Neural cell (in vitro differentiated cells): ENCODE data around the gene CASP12. TPM values are rescaled to one million over a fixed set of nuclear protein-coding genes. Genes with fewer than 3 reads are reported as not detected.

Experiments used
- H2AFZ ChIP-seq: fragments of 200-600, 300-800 bp; sonication (generic), shearing (Covaris generic); 2 replicates; pipeline ENCODE4 v1.6.0; 2014; ENCODE audit warnings: low read depth, mild to moderate bottlenecking, antibody characterized with exemption, low read length, moderate library complexity
- H3F3A ChIP-seq: fragments of 200-600 bp; shearing (Covaris generic); 2 replicates; pipeline ENCODE4 v1.6.1; 2016; ENCODE audit warnings: mild to moderate bottlenecking, moderate library complexity, mixed read lengths, antibody characterized with exemption, low read length; ENCODE audit not compliant: insufficient read depth, poor library complexity, severe bottlenecking
- H3K27ac ChIP-seq: fragments of 200-600, 300-800 bp; sonication (generic), shearing (Covaris generic); 2 replicates; pipeline ENCODE4 v1.5.1; 2014; ENCODE audit warnings: mild to moderate bottlenecking, low read length, moderate library complexity
- H3K27me3 ChIP-seq: fragments of 300-800, 200-600 bp; sonication (generic), shearing (Covaris generic); 2 replicates; pipeline ENCODE4 v1.6.0; 2014; ENCODE audit warnings: mild to moderate bottlenecking, low read depth, low read length, moderate library complexity; ENCODE audit not compliant: insufficient read depth
- H3K36me3 ChIP-seq: fragments of 300-800, 200-600 bp; sonication (generic), shearing (Covaris generic); 2 replicates; pipeline ENCODE4 v1.5.1; 2014; ENCODE audit warnings: mild to moderate bottlenecking, antibody characterized with exemption, low read length, moderate library complexity; ENCODE audit not compliant: insufficient read depth
- H3K4me2 ChIP-seq: fragments of 300-800, 200-600 bp; sonication (generic), shearing (Covaris generic); 2 replicates; pipeline ENCODE4 v1.6.0; 2014; ENCODE audit warnings: mild to moderate bottlenecking, low read length
- H3K4me3 ChIP-seq: fragments of 300-800, 200-600 bp; sonication (generic), shearing (Covaris generic); 2 replicates; pipeline ENCODE4 v1.5.1; 2014; ENCODE audit warnings: mild to moderate bottlenecking, low read length, moderate library complexity
- H3K79me2 ChIP-seq: fragments of 200-600 bp; shearing (Covaris generic); replicated peaks from 2 replicates; pipeline ENCODE4 v1.6.0; 2014; ENCODE audit warnings: mild to moderate bottlenecking, low read length, moderate library complexity; ENCODE audit not compliant: insufficient read depth
- H3K9ac ChIP-seq: fragments of 300-800, 200-600 bp; sonication (generic), shearing (Covaris generic); 2 replicates; pipeline ENCODE4 v1.6.1; 2016; ENCODE audit warnings: mild to moderate bottlenecking, low read length, mixed read lengths
- H3K9me2 ChIP-seq: fragments of 200-600 bp; shearing (Covaris generic); 2 replicates; pipeline ENCODE4 v1.6.1; 2016; ENCODE audit warnings: mild to moderate bottlenecking, low read length, mixed read lengths; ENCODE audit not compliant: insufficient read depth
- H3K9me3 ChIP-seq: fragments of 200-600, 300-800 bp; sonication (generic), shearing (Covaris generic); 2 replicates; pipeline ENCODE4 v1.6.1; 2016; ENCODE audit warnings: mild to moderate bottlenecking, mixed run types, low read length, moderate library complexity, mixed read lengths
- H4K20me1 ChIP-seq: fragments of 200-600 bp; shearing (Covaris generic); 2 replicates; pipeline ENCODE4 v1.6.1; 2016; ENCODE audit warnings: mild to moderate bottlenecking, mixed run types; ENCODE audit not compliant: insufficient read depth
- EP300 ChIP-seq: fragments of 450-650 bp; conservative IDR thresholded peaks from 2 replicates; pipeline ENCODE4 v1.6.1; 2014; ENCODE audit warnings: antibody characterized with exemption, mild to moderate bottlenecking, moderate library complexity; ENCODE audit not compliant: poor library complexity, severe bottlenecking
- EZH2 ChIP-seq: fragments of 200-600, 300-800 bp; shearing (Covaris generic), sonication (generic); IDR thresholded peaks from 2 replicates; pipeline ENCODE4 v1.6.1; 2014; ENCODE audit warnings: antibody characterized with exemption, low read length, borderline replicate concordance, mild to moderate bottlenecking; ENCODE audit not compliant: insufficient read depth, poor library complexity, severe bottlenecking
- MXI1 ChIP-seq: fragments of 450-650 bp; conservative IDR thresholded peaks from 2 replicates; pipeline ENCODE4 v1.6.1; 2014; ENCODE audit warnings: antibody characterized with exemption, mild to moderate bottlenecking; ENCODE audit not compliant: poor library complexity, severe bottlenecking
- POLR2AphosphoS5 ChIP-seq: IDR thresholded peaks from 2 replicates; pipeline ENCODE4 v1.6.1; 2012
- RAD21 ChIP-seq: fragments of 450-650 bp; conservative IDR thresholded peaks from 2 replicates; pipeline ENCODE4 v1.6.1; 2014; ENCODE audit warnings: antibody characterized with exemption, mild to moderate bottlenecking, moderate library complexity
- SMC3 ChIP-seq: fragments of 450-650 bp; conservative IDR thresholded peaks from 2 replicates; pipeline ENCODE4 v1.6.1; 2014; ENCODE audit warnings: antibody characterized with exemption, mild to moderate bottlenecking, moderate library complexity; ENCODE audit not compliant: poor library complexity
- TAF1 ChIP-seq: IDR thresholded peaks from 2 replicates; pipeline ENCODE4 v1.6.1; 2012; ENCODE audit warnings: low read depth
- polyA plus RNA-seq: library from polyadenylated mRNA; depleted of rRNA; stranded (reverse); fragments of >200 nt; gene quantifications from 2 replicates; pipeline ENCODE4 v1.2.3, GENCODE V29; 2014
- TF ChIP-seq, protein P1 (sequence below): fragments of 450-650 bp; IDR thresholded peaks from 2 replicates; pipeline ENCODE4 v1.5.1; 2014; ENCODE audit warnings: antibody characterized with exemption, mild to moderate bottlenecking, moderate library complexity; ENCODE audit not compliant: poor library complexity, severe bottlenecking
- TF ChIP-seq, protein P2 (sequence below): IDR thresholded peaks from 2 replicates; pipeline ENCODE4 v1.6.1; 2012; ENCODE audit warnings: borderline replicate concordance

CASP12 gene
- polyA plus RNA-seq, 1 donor from 2014 or later: not detected

DNA sequence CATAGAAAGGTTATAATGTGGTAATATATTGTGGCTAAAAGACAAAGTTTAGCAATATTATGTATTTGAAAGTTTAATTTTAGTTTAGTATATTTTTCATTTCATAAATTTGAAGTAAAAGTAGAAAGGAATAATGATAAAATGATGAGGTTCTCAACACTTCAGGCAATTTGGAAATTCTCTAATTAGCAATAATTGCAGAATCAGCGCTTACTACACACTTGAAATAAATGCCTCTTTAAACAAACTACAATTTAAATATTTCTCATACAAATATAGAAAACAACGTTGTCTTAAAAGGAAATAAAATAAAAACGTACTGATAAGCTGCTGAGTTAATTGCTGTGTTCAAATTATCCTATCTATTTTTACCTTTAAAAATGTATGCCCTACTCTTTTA lies 25.9 kb downstream of the CASP12 start:
- H3K27me3 ChIP-seq: no peaks in the 10 kb centered on the region
- H2AFZ ChIP-seq: no peak overlapping the region
- H3F3A ChIP-seq: no peaks in the 10 kb centered on the region
- no peaks in the 10 kb centered on the region for H4K20me1 ChIP-seq
- no peak for TF ChIP-seq MXI1
- no peak for TF ChIP-seq TAF1
- TF ChIP-seq RAD21: no peak
- TF ChIP-seq, protein P1, sequence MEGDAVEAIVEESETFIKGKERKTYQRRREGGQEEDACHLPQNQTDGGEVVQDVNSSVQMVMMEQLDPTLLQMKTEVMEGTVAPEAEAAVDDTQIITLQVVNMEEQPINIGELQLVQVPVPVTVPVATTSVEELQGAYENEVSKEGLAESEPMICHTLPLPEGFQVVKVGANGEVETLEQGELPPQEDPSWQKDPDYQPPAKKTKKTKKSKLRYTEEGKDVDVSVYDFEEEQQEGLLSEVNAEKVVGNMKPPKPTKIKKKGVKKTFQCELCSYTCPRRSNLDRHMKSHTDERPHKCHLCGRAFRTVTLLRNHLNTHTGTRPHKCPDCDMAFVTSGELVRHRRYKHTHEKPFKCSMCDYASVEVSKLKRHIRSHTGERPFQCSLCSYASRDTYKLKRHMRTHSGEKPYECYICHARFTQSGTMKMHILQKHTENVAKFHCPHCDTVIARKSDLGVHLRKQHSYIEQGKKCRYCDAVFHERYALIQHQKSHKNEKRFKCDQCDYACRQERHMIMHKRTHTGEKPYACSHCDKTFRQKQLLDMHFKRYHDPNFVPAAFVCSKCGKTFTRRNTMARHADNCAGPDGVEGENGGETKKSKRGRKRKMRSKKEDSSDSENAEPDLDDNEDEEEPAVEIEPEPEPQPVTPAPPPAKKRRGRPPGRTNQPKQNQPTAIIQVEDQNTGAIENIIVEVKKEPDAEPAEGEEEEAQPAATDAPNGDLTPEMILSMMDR: no peak
- no peak for TF ChIP-seq SMC3
- no peak for TF ChIP-seq POLR2AphosphoS5
- no peak for TF ChIP-seq EZH2
- TF ChIP-seq, protein P2, sequence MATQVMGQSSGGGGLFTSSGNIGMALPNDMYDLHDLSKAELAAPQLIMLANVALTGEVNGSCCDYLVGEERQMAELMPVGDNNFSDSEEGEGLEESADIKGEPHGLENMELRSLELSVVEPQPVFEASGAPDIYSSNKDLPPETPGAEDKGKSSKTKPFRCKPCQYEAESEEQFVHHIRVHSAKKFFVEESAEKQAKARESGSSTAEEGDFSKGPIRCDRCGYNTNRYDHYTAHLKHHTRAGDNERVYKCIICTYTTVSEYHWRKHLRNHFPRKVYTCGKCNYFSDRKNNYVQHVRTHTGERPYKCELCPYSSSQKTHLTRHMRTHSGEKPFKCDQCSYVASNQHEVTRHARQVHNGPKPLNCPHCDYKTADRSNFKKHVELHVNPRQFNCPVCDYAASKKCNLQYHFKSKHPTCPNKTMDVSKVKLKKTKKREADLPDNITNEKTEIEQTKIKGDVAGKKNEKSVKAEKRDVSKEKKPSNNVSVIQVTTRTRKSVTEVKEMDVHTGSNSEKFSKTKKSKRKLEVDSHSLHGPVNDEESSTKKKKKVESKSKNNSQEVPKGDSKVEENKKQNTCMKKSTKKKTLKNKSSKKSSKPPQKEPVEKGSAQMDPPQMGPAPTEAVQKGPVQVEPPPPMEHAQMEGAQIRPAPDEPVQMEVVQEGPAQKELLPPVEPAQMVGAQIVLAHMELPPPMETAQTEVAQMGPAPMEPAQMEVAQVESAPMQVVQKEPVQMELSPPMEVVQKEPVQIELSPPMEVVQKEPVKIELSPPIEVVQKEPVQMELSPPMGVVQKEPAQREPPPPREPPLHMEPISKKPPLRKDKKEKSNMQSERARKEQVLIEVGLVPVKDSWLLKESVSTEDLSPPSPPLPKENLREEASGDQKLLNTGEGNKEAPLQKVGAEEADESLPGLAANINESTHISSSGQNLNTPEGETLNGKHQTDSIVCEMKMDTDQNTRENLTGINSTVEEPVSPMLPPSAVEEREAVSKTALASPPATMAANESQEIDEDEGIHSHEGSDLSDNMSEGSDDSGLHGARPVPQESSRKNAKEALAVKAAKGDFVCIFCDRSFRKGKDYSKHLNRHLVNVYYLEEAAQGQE: no peak
- TF ChIP-seq EP300: no peak
- no peak overlapping the region for H3K4me2 ChIP-seq
- no peak overlapping the region for H3K9ac ChIP-seq
- H3K9me2 ChIP-seq: no peaks in the 10 kb centered on the region
- H3K79me2 ChIP-seq: no peaks in the 10 kb centered on the region
- H3K9me3 ChIP-seq: no peaks in the 10 kb centered on the region
- no peaks in the 10 kb centered on the region for H3K36me3 ChIP-seq
- no peak overlapping the region for H3K4me3 ChIP-seq
- no peak overlapping the region for H3K27ac ChIP-seq

DNA sequence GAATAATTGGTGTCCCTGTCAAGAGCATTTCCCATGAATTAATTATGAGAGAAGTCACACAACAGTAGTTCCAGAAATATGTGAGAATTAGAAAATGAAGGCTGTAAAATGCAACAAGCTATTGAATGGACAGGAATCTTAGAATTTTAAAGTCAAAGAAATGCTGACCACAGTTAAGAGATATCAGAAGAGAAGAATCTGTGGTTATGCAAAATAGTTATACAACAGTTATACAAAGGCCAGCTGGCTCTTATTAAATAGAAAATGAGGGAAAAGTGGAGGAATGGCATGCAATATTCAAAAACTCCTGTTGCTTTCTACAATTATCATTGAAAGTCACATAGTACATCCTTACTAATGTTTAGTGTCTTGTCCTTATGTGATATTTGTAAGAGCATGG lies 27.4 kb downstream of the CASP12 start:
- no peak overlapping the region for H2AFZ ChIP-seq

More for the DNA sequence above, 27.4 kb downstream of the CASP12 start:
- no peaks in the 10 kb centered on the region for H3F3A ChIP-seq
- no peaks in the 10 kb centered on the region for H3K9me3 ChIP-seq
- no peaks in the 10 kb centered on the region for H3K36me3 ChIP-seq
- no peaks in the 10 kb centered on the region for H3K79me2 ChIP-seq
- no peaks in the 10 kb centered on the region for H4K20me1 ChIP-seq
- no peak overlapping the region for H3K27ac ChIP-seq
- H3K9me2 ChIP-seq: no peaks in the 10 kb centered on the region
- no peak overlapping the region for H3K9ac ChIP-seq
- H3K4me3 ChIP-seq: no peak overlapping the region
- no peaks in the 10 kb centered on the region for H3K27me3 ChIP-seq
- H3K4me2 ChIP-seq: no peak overlapping the region
- TF ChIP-seq EZH2: no peak
- TF ChIP-seq, protein P1: no peak
- TF ChIP-seq MXI1: no peak
- no peak for TF ChIP-seq SMC3
- TF ChIP-seq RAD21: no peak
- no peak for TF ChIP-seq POLR2AphosphoS5
- TF ChIP-seq, protein P2: no peak
- no peak for TF ChIP-seq TAF1
- no peak for TF ChIP-seq EP300
